LNCAP (cell line): Measurements from ENCODE around the gene SPIRE1.

Experiments
- CTCF ChIP-seq: fragments of 450-650 bp; IDR thresholded peaks from 2 replicates; pipeline ENCODE4 v1.5.1; 2017; ENCODE audit warnings: mild to moderate bottlenecking

Gene SPIRE1

GRCh38 chr18:12431561-12431960, 226.3 kb downstream of the SPIRE1 start:
- TF ChIP-seq CTCF = no peak

GRCh38 chr18:12430137-12430990, 227.5 kb downstream of the SPIRE1 start:
- TF ChIP-seq CTCF = no peak

GRCh38 chr18:12429556-12429955, 228.4 kb downstream of the SPIRE1 start:
- TF ChIP-seq CTCF = no peak

- no peak for TF ChIP-seq CTCF
These were observed 229.0 kb downstream of the SPIRE1 start for GRCh38 chr18:12428923-12429322.

GRCh38 chr18:12426924-12427323, 231.0 kb downstream of the SPIRE1 start:
- no peak for TF ChIP-seq CTCF

- no peak for TF ChIP-seq CTCF
These were observed 233.7 kb downstream of the SPIRE1 start for GRCh38 chr18:12424252-12424651.

DNA sequence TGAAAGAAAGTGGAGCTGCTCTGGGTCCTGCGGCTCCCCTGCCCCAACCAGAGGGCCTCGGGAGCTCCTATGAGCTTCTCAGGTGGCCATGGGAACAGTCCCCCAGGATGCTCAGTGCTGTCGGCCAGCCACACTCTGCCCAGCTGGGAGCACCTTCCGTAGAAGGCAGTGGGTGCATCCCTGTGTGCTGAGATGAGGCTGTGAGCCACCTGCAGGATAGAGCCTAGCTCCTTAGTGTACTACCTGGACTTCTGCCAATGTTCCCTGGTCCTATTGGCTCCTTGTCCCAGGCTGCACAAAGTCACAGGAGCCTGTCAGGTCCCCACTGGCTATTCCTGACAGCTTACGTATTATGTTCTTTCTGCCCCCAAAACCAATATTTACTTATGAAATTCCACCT, 234.1 kb downstream of the SPIRE1 start:
- TF ChIP-seq CTCF = no peak

GRCh38 chr18:12423393-12423792, 234.5 kb downstream of the SPIRE1 start:
- TF ChIP-seq CTCF = no peak
